OCI-LY1 (cell line): Measurements from ENCODE around the gene NTHL1.

Experiments
- H2AFZ ChIP-seq: fragments of 200-600 bp; sonication (generic), shearing (Covaris generic); 2 replicates; pipeline ENCODE4 v1.6.0; 2014; ENCODE audit warnings: antibody characterized with exemption, mild to moderate bottlenecking, low read length
- H3F3A ChIP-seq: fragments of 200-600 bp; sonication (generic), shearing (Covaris generic); 2 replicates; pipeline ENCODE4 v1.6.0; 2014; ENCODE audit warnings: mild to moderate bottlenecking, antibody characterized with exemption, low read length, moderate library complexity; ENCODE audit not compliant: insufficient read depth
- H3K27ac ChIP-seq: fragments of 200-600 bp; sonication (generic); 2 replicates; pipeline ENCODE4 v1.5.1; 2014; ENCODE audit warnings: low read length, mixed run types, mild to moderate bottlenecking, low read depth; ENCODE audit not compliant: poor library complexity, severe bottlenecking
- H3K27me3 ChIP-seq: fragments of 200-600 bp; sonication (generic); 2 replicates; pipeline ENCODE4 v1.6.0; 2014; ENCODE audit warnings: antibody characterized with exemption, mild to moderate bottlenecking, low read length, moderate library complexity; ENCODE audit not compliant: insufficient read depth
- H3K36me3 ChIP-seq: fragments of 200-600 bp; sonication (generic); 2 replicates; pipeline ENCODE4 v1.6.1; 2014; ENCODE audit warnings: mild to moderate bottlenecking, antibody characterized with exemption, low read length, moderate library complexity, mixed read lengths; ENCODE audit not compliant: insufficient read depth
- H3K4me1 ChIP-seq: fragments of 200-600 bp; sonication (generic); 2 replicates; pipeline ENCODE4 v1.5.1; 2014; ENCODE audit warnings: mild to moderate bottlenecking, low read length, moderate library complexity; ENCODE audit not compliant: insufficient read depth, severe bottlenecking
- H3K4me2 ChIP-seq: fragments of 200-600 bp; sonication (generic), shearing (Covaris generic); 2 replicates; pipeline ENCODE4 v1.6.1; 2014; ENCODE audit warnings: low read length
- H3K4me3 ChIP-seq: fragments of 200-600 bp; sonication (generic); 2 replicates; pipeline ENCODE4 v1.5.1; 2014; ENCODE audit warnings: low read length, low read depth, mild to moderate bottlenecking, mixed read lengths; ENCODE audit not compliant: poor library complexity, severe bottlenecking
- H3K79me2 ChIP-seq: fragments of 200-600 bp; shearing (Covaris generic); 2 replicates; pipeline ENCODE4 v1.6.1; 2016; ENCODE audit warnings: mixed run types, low read length, mixed read lengths; ENCODE audit not compliant: insufficient read depth
- H3K9ac ChIP-seq: fragments of 200-600 bp; sonication (generic), shearing (Covaris generic); 2 replicates; pipeline ENCODE4 v1.6.1; 2014; ENCODE audit warnings: mild to moderate bottlenecking, low read length, mixed read lengths
- H3K9me2 ChIP-seq: fragments of 200-600 bp; sonication (generic), shearing (Covaris generic); 2 replicates; pipeline ENCODE4 v1.6.1; 2014; ENCODE audit warnings: low read depth, mild to moderate bottlenecking, low read length, mixed read lengths
- H3K9me3 ChIP-seq: fragments of 200-600 bp; shearing (Covaris generic); 2 replicates; pipeline ENCODE4 v1.6.1; 2014; ENCODE audit warnings: low read length, mixed read lengths
- H4K20me1 ChIP-seq: fragments of 200-600 bp; sonication (generic), shearing (Covaris generic); 2 replicates; pipeline ENCODE4 v1.6.0; 2016; ENCODE audit warnings: mild to moderate bottlenecking, low read length; ENCODE audit not compliant: insufficient read depth
- CTCF ChIP-seq: fragments of 200-600 bp; sonication (generic), shearing (Covaris generic); IDR thresholded peaks from 2 replicates; pipeline ENCODE4 v1.5.1; 2017; ENCODE audit warnings: mild to moderate bottlenecking, antibody characterized with exemption, low read length, moderate library complexity, mixed read lengths
- EZH2 ChIP-seq: fragments of 200-600 bp; sonication (generic), shearing (Covaris generic); IDR thresholded peaks from 2 replicates; pipeline ENCODE4 v1.8.0; 2017; ENCODE audit warnings: borderline replicate concordance, mixed run types, mild to moderate bottlenecking, antibody characterized with exemption, low read length, moderate library complexity, mixed read lengths

Gene NTHL1

DNA sequence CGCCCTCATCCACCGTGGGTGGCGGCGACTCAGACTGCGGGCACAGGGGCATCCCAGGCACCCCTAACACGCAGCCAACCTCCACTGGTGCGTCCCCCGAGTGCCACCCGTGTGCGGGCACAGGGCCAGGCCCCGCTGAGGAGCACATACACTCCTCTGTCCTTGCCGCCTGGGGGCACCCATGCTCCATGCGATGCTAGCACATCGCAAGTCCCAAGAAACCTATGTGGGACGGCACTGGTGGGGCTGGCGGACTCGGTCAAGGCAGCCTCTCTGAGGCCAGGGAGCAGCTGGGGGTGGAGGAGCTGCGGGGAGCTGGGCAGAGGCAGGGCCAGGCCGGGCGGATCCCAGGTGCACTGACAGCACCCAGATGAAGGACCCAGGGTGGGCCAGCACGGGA is 42.0 kb downstream of the NTHL1 start:
- H3K79me2 ChIP-seq, result peaks cover 11% of the 10 kb centered on the region

DNA sequence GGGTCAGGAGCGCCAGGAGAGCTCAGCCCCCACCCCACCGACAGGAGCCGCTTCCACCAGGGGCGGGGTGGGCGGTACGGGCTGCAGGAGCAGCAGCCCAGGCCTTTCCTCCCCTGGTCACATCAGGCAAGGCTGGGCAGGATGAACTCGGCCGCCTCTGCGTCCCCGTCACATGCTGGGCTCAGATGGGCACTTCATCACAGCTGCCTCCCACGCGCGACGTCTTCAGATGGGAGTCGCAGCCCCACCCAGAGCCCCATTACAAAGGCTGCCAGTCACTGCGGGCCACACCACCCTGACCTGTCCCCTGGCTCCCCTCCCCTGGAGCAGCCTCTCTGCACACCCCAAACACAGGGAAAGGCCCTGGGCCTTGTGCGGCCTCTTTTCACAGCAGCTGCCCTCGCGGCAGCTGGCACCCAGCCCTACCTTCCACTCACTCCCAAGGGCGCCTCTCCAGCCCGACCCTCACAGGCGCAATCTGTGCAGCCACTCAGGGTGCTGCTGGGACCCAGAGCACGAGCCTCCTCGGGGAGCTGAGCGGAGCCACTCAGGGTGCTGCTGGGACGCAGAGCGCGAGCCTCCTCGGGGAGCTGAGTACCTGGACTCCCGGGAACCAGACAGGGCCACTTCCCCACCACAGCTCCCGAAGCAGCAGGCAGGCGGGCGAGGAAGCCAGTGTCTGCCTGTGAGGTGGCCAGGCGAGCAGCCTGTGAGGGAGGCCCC is 42.7 kb downstream of the NTHL1 start:
- Histone ChIP-seq H2AFZ (no peak overlapping the region), H3K9ac (no peak overlapping the region), H3K4me1 (peaks cover 47% of the 10 kb centered on the region), H3K4me2 (peak overlapping the region; percentile 18; the same call in 1 of the 2 replicates), H3K36me3 (peaks cover 43% of the 10 kb centered on the region), H3K79me2 (peaks cover 11% of the 10 kb centered on the region), H3K9me3 (no peaks in the 10 kb centered on the region), H3K4me3 (no peak overlapping the region), H3K27ac (no peak overlapping the region), H3K27me3 (no peaks in the 10 kb centered on the region), H3K9me2 (no peaks in the 10 kb centered on the region), H3F3A (no peaks in the 10 kb centered on the region), H4K20me1 (no peaks in the 10 kb centered on the region)
- TF ChIP-seq EZH2, result no peak
- TF ChIP-seq CTCF, result no peak

More for the DNA sequence above, 42.0 kb downstream of the NTHL1 start:
- H3K4me1 ChIP-seq, result peaks cover 53% of the 10 kb centered on the region
- H3K4me2 ChIP-seq, result peak overlapping the region; percentile 48; the same call in 1 of the 2 replicates
- no peaks in the 10 kb centered on the region for H3K9me2 ChIP-seq
- TF ChIP-seq EZH2 (no peak), CTCF (peak; percentile 78)
- H3K4me3 ChIP-seq, result peak overlapping the region; percentile 13
- H3K27ac ChIP-seq, result no peak overlapping the region
- no peaks in the 10 kb centered on the region for H3F3A ChIP-seq
- no peaks in the 10 kb centered on the region for H4K20me1 ChIP-seq
- no peak overlapping the region for H2AFZ ChIP-seq
- H3K36me3 ChIP-seq, result peaks cover 36% of the 10 kb centered on the region
- H3K27me3 ChIP-seq, result no peaks in the 10 kb centered on the region
- H3K9ac ChIP-seq, result no peak overlapping the region; the same call in 1 of the 2 replicates
- no peaks in the 10 kb centered on the region for H3K9me3 ChIP-seq

- peaks cover 45% of the 10 kb centered on the region for H3K4me1 ChIP-seq
- H4K20me1 ChIP-seq, result no peaks in the 10 kb centered on the region
- H3F3A ChIP-seq, result no peaks in the 10 kb centered on the region
- H3K27me3 ChIP-seq, result no peaks in the 10 kb centered on the region
- no peak overlapping the region for H3K9ac ChIP-seq
- H3K9me3 ChIP-seq, result no peaks in the 10 kb centered on the region
- TF ChIP-seq CTCF (peak; percentile 94), EZH2 (no peak)
- H3K36me3 ChIP-seq, result peaks cover 53% of the 10 kb centered on the region
- no peaks in the 10 kb centered on the region for H3K9me2 ChIP-seq
- H3K4me2 ChIP-seq, result peak overlapping the region; percentile 6; the same call in 1 of the 2 replicates
- H3K79me2 ChIP-seq, result peaks cover 9% of the 10 kb centered on the region
- H3K4me3 ChIP-seq, result no peak overlapping the region
- no peak overlapping the region for H2AFZ ChIP-seq
- no peak overlapping the region for H3K27ac ChIP-seq
Measured at GRCh38 chr16:2003827-2004641, 43.6 kb downstream of the NTHL1 start.
